Activated T-cell treated with anti-CD3 and anti-CD28 coated beads, Interleukin-2, amount 50 U/mL, for 4 hours (primary cell): ENCODE data around the gene CNGA3. TPM values are rescaled to one million over a fixed set of nuclear protein-coding genes. Genes with fewer than 3 reads are reported as not detected.
"Not testable (repeated sequence)": the region's sequence is repeated elsewhere in the genome, so short reads cannot be mapped to it uniquely, and the experiment has no call there.

Experiments
- ATAC-seq, 2 donors: fragments of 200-7000 bp; cut with Tn5 transposase; one replicate each; pipeline ENCODE4 v1.10.0; 2021
- DNase-seq: peaks from one replicate; pipeline ENCODE4 v3.0.0-alpha.2; 2020
- H3K27me3 Mint-ChIP-seq: one replicate; pipeline ENCODE4 v1.8.0; 2021; ENCODE audit warnings: low read depth, mixed read lengths
- H3K36me3 Mint-ChIP-seq: one replicate; pipeline ENCODE4 v1.8.0; 2022; ENCODE audit warnings: mixed read lengths; ENCODE audit not compliant: insufficient read depth
- H3K4me1 Mint-ChIP-seq: one replicate; pipeline ENCODE4 v1.8.0; 2021; ENCODE audit warnings: low read depth, mixed read lengths
- H3K4me3 Mint-ChIP-seq: one replicate; pipeline ENCODE4 v1.8.0; 2021; ENCODE audit warnings: mild to moderate bottlenecking, moderate library complexity, mixed read lengths
- H3K9me3 Mint-ChIP-seq: one replicate; pipeline ENCODE4 v1.8.0; 2021; ENCODE audit warnings: mixed read lengths
- total RNA-seq, 3 donors: library from RNA; stranded (reverse); gene quantifications; one replicate each; pipeline ENCODE4 v1.2.1, GENCODE V29; 2021

CNGA3 gene
- total RNA-seq, 3 donors from 2014 or later = not detected

DNA sequence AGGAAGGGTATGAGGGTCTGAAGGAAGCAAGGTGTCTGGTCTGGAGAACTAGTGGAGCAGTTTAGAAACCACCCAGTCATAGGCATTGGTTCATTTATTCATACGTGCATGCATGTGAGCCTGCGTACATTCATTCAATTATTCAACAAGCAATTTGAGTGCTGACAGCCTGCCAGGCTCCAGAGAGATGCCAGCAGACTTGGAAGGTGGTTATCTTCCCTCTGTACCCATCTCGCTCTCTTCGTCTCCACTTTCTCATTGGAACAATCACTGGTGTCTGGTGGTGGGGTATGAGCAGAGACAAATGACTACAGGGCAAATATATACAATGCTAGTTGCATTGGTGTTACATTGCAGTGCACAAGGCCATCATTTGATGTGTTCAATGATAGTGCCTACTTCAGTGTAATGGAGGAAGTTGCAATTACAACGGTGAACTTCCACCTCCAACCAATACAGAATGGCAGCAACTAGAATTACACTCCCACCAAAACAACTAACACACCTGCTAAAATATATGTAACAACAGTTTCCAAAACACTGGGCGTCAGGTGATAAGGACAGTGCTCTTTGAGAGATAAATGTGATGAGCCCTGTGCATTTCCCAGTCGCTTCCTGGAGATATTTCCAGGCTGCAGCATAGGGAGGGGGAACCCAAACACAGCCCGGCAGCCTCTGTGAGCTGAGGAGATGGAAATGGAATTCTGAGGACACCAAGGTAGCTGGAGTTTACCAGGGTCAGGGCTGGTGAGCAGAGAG is 32.6 kb upstream of the CNGA3 start:
- ATAC-seq (no peak), DNase-seq (no peak)
- no peaks in the 10 kb centered on the region for H3K36me3 Mint-ChIP-seq
- H3K4me3 Mint-ChIP-seq = no peak overlapping the region
- H3K27me3 Mint-ChIP-seq = peaks cover 42% of the 10 kb centered on the region
- peaks cover 6% of the 10 kb centered on the region for H3K9me3 Mint-ChIP-seq
- H3K4me1 Mint-ChIP-seq = no peaks in the 10 kb centered on the region

GRCh38 chr2:98314251-98314650 is 32.0 kb upstream of the CNGA3 start:
- Mint-ChIP-seq H3K27me3 (peaks cover 41% of the 10 kb centered on the region), H3K4me1 (no peaks in the 10 kb centered on the region), H3K4me3 (no peak overlapping the region), H3K9me3 (peaks cover 6% of the 10 kb centered on the region), H3K36me3 (no peaks in the 10 kb centered on the region)
- ATAC-seq (no peak), DNase-seq (no peak)

DNA sequence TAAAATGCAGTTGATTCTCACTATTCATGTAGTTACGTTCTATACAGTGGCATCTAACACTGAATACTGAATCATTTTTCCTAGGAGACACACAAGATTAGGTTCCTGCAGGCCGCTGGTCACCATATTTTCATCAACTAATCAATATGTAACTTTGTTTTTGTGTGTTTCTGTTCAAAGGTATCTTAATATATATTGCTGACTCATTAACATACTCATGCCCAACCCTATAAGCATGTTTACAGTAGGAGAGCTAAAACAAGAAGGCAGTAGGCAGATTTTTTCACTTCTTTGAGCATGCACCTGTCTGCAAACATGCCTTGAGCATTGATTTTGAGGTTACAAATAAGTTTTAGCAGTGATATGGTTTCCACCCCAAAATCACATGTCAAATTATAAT is 30.3 kb upstream of the CNGA3 start:
- Mint-ChIP-seq H3K27me3 (peaks cover 38% of the 10 kb centered on the region), H3K4me3 (no peak overlapping the region), H3K36me3 (no peaks in the 10 kb centered on the region), H3K9me3 (peaks cover 15% of the 10 kb centered on the region), H3K4me1 (no peaks in the 10 kb centered on the region)
- ATAC-seq (no peak), DNase-seq (no peak)

GRCh38 chr2:98317214-98317613 is 29.0 kb upstream of the CNGA3 start:
- DNase-seq (no peak), ATAC-seq (no peak)
- Mint-ChIP-seq H3K36me3 (peaks cover 2% of the 10 kb centered on the region), H3K4me3 (no peak overlapping the region), H3K4me1 (no peaks in the 10 kb centered on the region), H3K9me3 (peaks cover 23% of the 10 kb centered on the region), H3K27me3 (peaks cover 35% of the 10 kb centered on the region)

DNA sequence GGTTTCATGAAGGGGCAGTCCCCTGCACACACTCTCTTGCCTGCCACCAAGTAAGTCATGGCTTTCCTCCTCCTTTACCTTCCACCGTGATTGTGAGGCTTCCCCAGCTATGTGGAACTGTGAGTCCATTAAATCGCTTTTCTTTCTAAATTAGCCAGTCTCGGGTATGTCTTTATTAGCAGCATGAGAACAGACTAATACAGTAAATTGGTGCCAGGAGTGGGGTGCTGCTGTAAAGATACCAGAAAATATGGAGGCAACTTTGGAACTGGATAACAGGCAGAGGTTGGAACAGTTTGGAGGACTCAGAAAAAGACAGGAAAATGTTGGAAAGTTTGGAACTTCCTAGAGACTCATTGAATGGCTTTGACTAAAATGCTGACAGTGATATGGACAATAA is 26.1 kb upstream of the CNGA3 start:
- not testable (repeated sequence) for ATAC-seq, DNase-seq, H3K4me1 Mint-ChIP-seq, H3K36me3 Mint-ChIP-seq, H3K4me3 Mint-ChIP-seq
- Mint-ChIP-seq H3K27me3 (peaks cover 23% of the 10 kb centered on the region), H3K9me3 (peaks cover 35% of the 10 kb centered on the region)

DNA sequence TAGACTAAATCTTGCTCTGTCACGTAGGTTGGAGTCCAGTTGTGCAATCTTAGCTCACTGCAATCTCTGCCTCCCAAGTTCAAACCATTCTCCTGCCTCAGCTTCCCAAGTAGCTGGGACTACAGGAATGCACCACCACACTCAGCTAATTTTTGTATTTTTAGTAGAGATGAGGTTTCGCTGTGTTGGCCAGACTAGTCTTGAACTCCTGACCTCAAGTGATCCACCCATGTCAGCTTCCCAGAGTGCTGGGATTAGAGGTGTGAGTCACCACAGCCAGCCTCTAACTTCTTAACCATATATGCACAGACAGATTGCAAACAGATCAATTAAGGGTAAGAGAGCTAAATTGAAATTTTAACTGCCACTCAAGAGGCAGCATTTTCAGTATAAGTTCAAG is 22.1 kb upstream of the CNGA3 start:
- no peak for DNase-seq
- Mint-ChIP-seq H3K27me3 (peaks cover 11% of the 10 kb centered on the region), H3K9me3 (peaks cover 29% of the 10 kb centered on the region), H3K4me1 (no peaks in the 10 kb centered on the region), H3K36me3 (peaks cover 2% of the 10 kb centered on the region), H3K4me3 (no peak overlapping the region)
- no peak for ATAC-seq

GRCh38 chr2:98327776-98328175 is 18.5 kb upstream of the CNGA3 start:
- DNase-seq (no peak), ATAC-seq (no peak)
- Mint-ChIP-seq H3K36me3 (no peaks in the 10 kb centered on the region), H3K4me3 (no peak overlapping the region), H3K4me1 (no peaks in the 10 kb centered on the region), H3K27me3 (peaks cover 5% of the 10 kb centered on the region), H3K9me3 (peaks cover 11% of the 10 kb centered on the region)

DNA sequence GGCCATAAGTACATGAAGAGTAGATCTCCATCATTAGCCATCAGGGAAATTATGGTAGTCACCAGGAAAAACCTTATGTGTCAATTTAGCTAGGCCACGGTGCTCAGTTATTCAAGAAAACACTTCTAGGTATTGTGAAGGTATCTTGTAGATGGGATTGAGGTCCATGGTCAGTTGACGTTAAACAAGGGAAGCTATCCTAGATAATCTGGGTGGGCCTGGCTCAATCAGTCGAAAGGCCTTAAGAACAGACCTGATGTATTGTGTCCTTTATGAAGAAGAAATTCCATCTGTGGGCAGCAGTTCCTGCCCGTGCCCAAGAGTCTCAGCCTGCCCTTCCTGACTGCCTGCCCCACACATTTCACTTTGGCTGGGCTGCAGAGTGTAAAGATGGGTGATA is 16.7 kb upstream of the CNGA3 start:
- no peak for DNase-seq
- H3K9me3 Mint-ChIP-seq = no peaks in the 10 kb centered on the region
- no peak for ATAC-seq
- no peaks in the 10 kb centered on the region for H3K36me3 Mint-ChIP-seq
- H3K4me3 Mint-ChIP-seq = no peak overlapping the region
- peaks cover 7% of the 10 kb centered on the region for H3K27me3 Mint-ChIP-seq
- no peaks in the 10 kb centered on the region for H3K4me1 Mint-ChIP-seq

DNA sequence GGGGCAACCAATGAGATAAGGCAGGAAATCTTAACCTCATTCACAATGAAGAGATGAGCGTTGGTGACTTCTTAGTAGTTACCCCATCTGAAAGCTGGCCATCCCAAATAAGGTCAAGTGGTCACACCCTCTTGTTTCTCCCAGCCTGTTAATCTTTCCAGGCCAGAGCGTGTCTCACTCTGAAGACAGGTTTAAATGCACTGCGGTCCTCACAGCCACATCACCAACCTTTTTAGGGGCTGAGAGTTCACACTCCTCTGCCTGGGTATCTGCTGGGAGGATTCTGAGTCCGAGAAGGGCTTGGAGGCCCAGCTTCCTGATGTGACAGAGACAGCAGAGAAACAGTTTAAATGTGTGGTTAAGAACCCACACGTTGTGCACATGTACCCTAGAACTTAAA is 13.3 kb upstream of the CNGA3 start:
- H3K27me3 Mint-ChIP-seq = peaks cover 11% of the 10 kb centered on the region
- no peak for DNase-seq
- H3K4me1 Mint-ChIP-seq = no peaks in the 10 kb centered on the region
- H3K36me3 Mint-ChIP-seq = no peaks in the 10 kb centered on the region
- H3K4me3 Mint-ChIP-seq = no peak overlapping the region
- no peak for ATAC-seq
- no peaks in the 10 kb centered on the region for H3K9me3 Mint-ChIP-seq

GRCh38 chr2:98333922-98334321 is 12.3 kb upstream of the CNGA3 start:
- Mint-ChIP-seq H3K9me3 (no peaks in the 10 kb centered on the region), H3K4me3 (no peak overlapping the region), H3K4me1 (no peaks in the 10 kb centered on the region), H3K36me3 (no peaks in the 10 kb centered on the region), H3K27me3 (peaks cover 11% of the 10 kb centered on the region)
- no peak for DNase-seq
- ATAC-seq = no peak

DNA sequence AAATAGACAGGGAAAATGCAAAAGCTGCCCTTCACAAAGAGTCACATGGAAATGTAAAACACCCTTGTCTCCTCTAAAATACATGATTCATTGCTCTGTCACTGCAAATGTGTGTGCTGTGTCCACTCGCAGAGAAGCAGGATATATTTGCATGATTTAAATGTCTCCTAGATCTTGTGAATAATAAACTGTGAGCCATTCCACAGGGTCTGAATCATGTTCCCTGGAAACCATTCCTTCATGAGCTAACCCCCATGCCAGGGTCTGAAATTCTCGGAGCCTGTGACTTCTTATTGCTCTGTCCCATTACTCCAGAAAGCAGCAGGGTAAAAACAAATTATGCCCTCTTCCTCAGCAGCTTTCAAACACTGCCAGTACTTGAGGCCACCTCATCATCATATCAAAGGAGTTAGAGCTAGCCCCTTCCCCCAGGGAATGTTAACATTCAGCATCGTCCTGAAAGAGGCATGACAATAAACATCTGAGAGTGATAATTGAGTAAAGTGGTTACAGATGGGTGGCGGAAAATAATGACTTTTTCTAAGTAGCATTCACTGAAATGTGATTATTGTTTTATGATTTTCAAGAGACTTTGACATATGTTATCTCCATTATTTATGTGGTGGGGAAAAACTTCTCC is 11.7 kb upstream of the CNGA3 start:
- H3K9me3 Mint-ChIP-seq = no peaks in the 10 kb centered on the region
- no peaks in the 10 kb centered on the region for H3K36me3 Mint-ChIP-seq
- peaks cover 11% of the 10 kb centered on the region for H3K27me3 Mint-ChIP-seq
- DNase-seq (no peak), ATAC-seq (no peak)
- H3K4me3 Mint-ChIP-seq = no peak overlapping the region
- no peaks in the 10 kb centered on the region for H3K4me1 Mint-ChIP-seq

DNA sequence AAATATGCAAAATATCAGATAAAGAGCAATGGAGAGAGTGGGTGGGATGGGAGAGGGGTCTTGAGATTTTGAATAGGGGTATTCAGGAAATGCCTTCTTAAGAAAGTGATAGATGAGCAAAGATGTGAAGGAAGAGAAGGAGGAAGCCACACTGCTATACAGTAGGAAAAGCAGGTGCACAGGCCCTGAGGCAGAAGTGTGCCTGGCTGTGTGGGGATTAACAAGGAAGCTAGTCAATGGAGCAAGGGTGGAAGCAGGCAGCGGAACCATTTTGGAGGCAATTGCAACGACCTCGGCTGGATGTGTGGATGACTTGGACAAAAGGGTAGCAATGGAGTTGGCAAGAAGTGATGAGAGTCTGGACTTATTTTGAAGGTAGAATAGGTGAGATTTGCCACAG is 11.0 kb upstream of the CNGA3 start:
- DNase-seq = no peak
- Mint-ChIP-seq H3K9me3 (no peaks in the 10 kb centered on the region), H3K27me3 (peaks cover 10% of the 10 kb centered on the region), H3K4me3 (no peak overlapping the region), H3K4me1 (no peaks in the 10 kb centered on the region), H3K36me3 (no peaks in the 10 kb centered on the region)
- ATAC-seq = no peak

DNA sequence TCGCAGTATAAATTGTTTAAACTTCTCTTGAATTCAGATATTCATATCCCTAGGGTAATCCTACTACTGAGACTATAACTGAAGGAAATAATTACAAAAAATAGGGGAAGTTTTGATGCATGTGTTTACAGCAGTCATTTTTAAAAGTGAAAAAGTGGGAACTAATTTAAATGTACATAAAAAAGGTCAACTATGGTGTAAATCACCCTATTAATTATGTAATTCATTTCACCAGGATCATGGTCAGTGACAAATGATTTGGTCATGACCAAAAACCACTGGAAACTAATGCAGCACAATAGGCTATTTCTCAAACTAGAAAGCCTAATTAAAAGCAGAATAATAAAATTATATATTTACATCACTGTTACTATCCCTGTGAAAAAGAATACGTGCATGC is 5.0 kb upstream of the CNGA3 start:
- Mint-ChIP-seq H3K9me3 (no peaks in the 10 kb centered on the region), H3K27me3 (peaks cover 29% of the 10 kb centered on the region), H3K4me3 (no peak overlapping the region), H3K36me3 (no peaks in the 10 kb centered on the region), H3K4me1 (peaks cover 5% of the 10 kb centered on the region)
- ATAC-seq (no peak), DNase-seq (no peak)

DNA sequence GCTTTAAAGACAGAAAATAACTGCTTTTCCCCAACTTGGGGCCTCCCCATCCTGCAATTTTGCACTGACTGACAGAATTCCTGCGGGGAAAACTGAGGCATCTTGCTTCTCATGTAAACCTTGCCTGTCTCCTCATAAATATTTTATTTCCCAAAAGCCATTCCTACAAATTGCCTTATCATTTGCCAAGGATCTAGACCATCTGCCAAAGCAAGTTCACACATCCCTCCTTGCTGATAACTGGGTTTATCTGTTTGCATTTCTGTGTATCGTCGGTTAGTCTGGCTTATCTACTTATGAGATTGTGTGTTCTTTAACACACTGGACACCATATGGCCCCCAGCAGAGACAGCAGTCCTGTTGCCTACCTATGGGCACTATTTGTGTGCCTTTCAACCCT is 3.0 kb upstream of the CNGA3 start:
- no peaks in the 10 kb centered on the region for H3K9me3 Mint-ChIP-seq
- H3K4me1 Mint-ChIP-seq = peaks cover 14% of the 10 kb centered on the region
- DNase-seq (no peak), ATAC-seq (no peak)
- peaks cover 40% of the 10 kb centered on the region for H3K27me3 Mint-ChIP-seq
- H3K4me3 Mint-ChIP-seq = no peak overlapping the region
- H3K36me3 Mint-ChIP-seq = no peaks in the 10 kb centered on the region

DNA sequence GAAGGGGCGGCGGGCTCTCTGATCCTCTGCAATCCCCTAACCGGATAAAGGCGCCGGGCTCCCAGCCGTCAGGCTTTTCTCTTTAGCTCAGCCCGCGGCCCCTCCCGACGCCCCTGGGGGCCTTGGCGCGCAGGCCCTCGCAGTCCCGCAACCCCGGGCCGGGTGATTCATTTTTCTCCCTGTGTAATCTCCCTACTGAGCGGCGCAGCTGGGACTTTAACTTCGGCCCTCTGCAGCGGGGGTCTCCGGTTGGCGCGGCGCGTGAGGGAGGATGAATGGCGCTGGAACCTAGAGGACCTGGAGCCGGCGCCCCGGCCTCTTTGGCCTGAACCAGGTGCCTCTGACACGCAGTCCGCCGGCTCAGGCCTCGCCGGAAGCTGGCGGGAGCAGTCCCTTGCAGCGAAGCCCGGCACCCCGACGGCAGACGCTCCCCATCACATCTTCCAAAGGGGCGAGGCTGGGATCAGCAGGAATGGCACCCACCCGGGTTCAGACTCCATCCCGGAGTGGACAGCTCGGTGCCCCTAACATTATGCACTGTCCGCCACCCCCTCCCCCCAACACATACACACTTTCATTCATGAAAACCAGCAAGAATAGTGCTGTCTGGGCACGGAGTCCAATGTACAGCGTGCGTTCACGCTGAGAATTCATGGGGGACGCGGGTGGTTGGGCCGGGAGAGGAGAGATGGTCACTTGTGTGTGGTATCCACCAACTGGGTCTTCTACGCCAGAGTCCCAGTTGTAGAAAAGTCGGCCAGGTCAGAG is 1.2 kb downstream of the CNGA3 start:
- peaks cover 11% of the 10 kb centered on the region for H3K9me3 Mint-ChIP-seq
- peaks cover 74% of the 10 kb centered on the region for H3K27me3 Mint-ChIP-seq
- peaks cover 14% of the 10 kb centered on the region for H3K4me1 Mint-ChIP-seq
- no peaks in the 10 kb centered on the region for H3K36me3 Mint-ChIP-seq
- ATAC-seq = no peak
- H3K4me3 Mint-ChIP-seq = no peak overlapping the region
- DNase-seq = no peak
